PC-9 (cell line): ENCODE data around the gene TULP4. TPM values are rescaled to one million over a fixed set of nuclear protein-coding genes. Genes with fewer than 3 reads are reported as not detected.

ENCODE experiments used
- BruUV-seq: library from RNA; stranded (reverse); fragments of 400-500 nt; replicated peaks from 2 replicates; lab custom pipeline; 2021; lab: Mats Ljungman, UMichigan
- CTCF ChIA-PET: fragments of 300-600 bp; sonication (Branson Sonifier 250); formaldehyde crosslinking; loops from one replicate; lab custom pipeline; 2022; ENCODE audit warnings: antibody characterized with exemption; lab: Charles Lee
- POLR2A ChIA-PET: fragments of 300-600 bp; sonication (Branson Sonifier 250); formaldehyde crosslinking; loops from one replicate; lab custom pipeline; 2022; ENCODE audit warnings: antibody characterized with exemption; ENCODE audit not compliant: unreplicated experiment; lab: Charles Lee
- DNase-seq, 2 experiments: peaks; one replicate each; pipeline versions ENCODE4 v3.0.0 to v3.0.0-alpha.2; 2015 to 2022; ENCODE audit warnings: mixed read lengths in 1 of 2
- H2AFZ ChIP-seq: fragments of 200-600 bp; sonication (generic); 2 replicates; pipeline ENCODE4 v1.8.1; 2017; ENCODE audit warnings: antibody characterized with exemption
- H3F3A ChIP-seq: fragments of 200-600 bp; sonication (generic); 2 replicates; pipeline ENCODE4 v1.8.1; 2017; ENCODE audit warnings: antibody characterized with exemption, mild to moderate bottlenecking, low read depth; ENCODE audit not compliant: insufficient read depth
- H3K27ac ChIP-seq: fragments of 200-600 bp; sonication (generic); 2 replicates; pipeline ENCODE4 v1.6.1; 2016; ENCODE audit warnings: mixed run types
- H3K27me3 ChIP-seq: fragments of 200-600 bp; sonication (generic); 2 replicates; pipeline ENCODE4 v1.6.1; 2016; ENCODE audit warnings: low read depth, mixed run types; ENCODE audit not compliant: insufficient read depth
- H3K36me3 ChIP-seq: fragments of 200-600 bp; sonication (generic); 2 replicates; pipeline ENCODE4 v1.6.1; 2016; ENCODE audit warnings: low read depth, mixed run types
- H3K4me1 ChIP-seq: fragments of 200-600 bp; sonication (generic); replicated peaks from 2 replicates; pipeline ENCODE4 v1.6.1; 2016; ENCODE audit warnings: mixed run types; ENCODE audit not compliant: insufficient read depth
- H3K4me2 ChIP-seq: fragments of 200-600 bp; sonication (generic); 2 replicates; pipeline ENCODE4 v1.6.1; 2017; ENCODE audit warnings: mixed run types
- H3K4me3 ChIP-seq: fragments of 200-600 bp; sonication (generic); 2 replicates; pipeline ENCODE4 v1.6.1; 2016; ENCODE audit warnings: mixed run types
- H3K79me2 ChIP-seq: fragments of 200-600 bp; sonication (generic); 2 replicates; pipeline ENCODE4 v1.6.1; 2017; ENCODE audit warnings: low read depth, mixed run types
- H3K9me2 ChIP-seq: fragments of 200-600 bp; sonication (generic); 2 replicates; pipeline ENCODE4 v1.8.1; 2017; ENCODE audit warnings: mild to moderate bottlenecking; ENCODE audit not compliant: insufficient read depth
- H3K9me3 ChIP-seq: fragments of 200-600 bp; sonication (generic); 2 replicates; pipeline ENCODE4 v1.8.1; 2016; ENCODE audit warnings: low read depth; ENCODE audit not compliant: insufficient read depth
- H4K20me1 ChIP-seq: fragments of 200-600 bp; sonication (generic); 2 replicates; pipeline ENCODE4 v1.8.1; 2017; ENCODE audit not compliant: insufficient read depth
- EZH2 ChIP-seq: fragments of 200-600 bp; sonication (generic); IDR thresholded peaks from 2 replicates; pipeline ENCODE4 v1.8.0; 2017; ENCODE audit warnings: antibody characterized with exemption, low read depth
- intact Hi-C: fragments of 100-400 bp; cut with micrococcal nuclease; formaldehyde crosslinking; loops from one replicate; pipeline ENCODE4 v1.10.0; 2022; ENCODE audit not compliant: unreplicated experiment
- total RNA-seq: library from RNA; stranded (reverse); gene quantifications from 2 replicates; pipeline ENCODE4 v1.2.3, GENCODE V29; 2021
- TF ChIP-seq, protein P1 (sequence below): fragments of 200-600 bp; sonication (generic); conservative IDR thresholded peaks from 2 replicates; pipeline ENCODE4 v1.6.1; 2017; ENCODE audit warnings: mixed run types, antibody characterized with exemption, mild to moderate bottlenecking, moderate library complexity

The TULP4 gene
- total RNA-seq, 1 experiment from 2014 or later = 34.0 TPM

DNA sequence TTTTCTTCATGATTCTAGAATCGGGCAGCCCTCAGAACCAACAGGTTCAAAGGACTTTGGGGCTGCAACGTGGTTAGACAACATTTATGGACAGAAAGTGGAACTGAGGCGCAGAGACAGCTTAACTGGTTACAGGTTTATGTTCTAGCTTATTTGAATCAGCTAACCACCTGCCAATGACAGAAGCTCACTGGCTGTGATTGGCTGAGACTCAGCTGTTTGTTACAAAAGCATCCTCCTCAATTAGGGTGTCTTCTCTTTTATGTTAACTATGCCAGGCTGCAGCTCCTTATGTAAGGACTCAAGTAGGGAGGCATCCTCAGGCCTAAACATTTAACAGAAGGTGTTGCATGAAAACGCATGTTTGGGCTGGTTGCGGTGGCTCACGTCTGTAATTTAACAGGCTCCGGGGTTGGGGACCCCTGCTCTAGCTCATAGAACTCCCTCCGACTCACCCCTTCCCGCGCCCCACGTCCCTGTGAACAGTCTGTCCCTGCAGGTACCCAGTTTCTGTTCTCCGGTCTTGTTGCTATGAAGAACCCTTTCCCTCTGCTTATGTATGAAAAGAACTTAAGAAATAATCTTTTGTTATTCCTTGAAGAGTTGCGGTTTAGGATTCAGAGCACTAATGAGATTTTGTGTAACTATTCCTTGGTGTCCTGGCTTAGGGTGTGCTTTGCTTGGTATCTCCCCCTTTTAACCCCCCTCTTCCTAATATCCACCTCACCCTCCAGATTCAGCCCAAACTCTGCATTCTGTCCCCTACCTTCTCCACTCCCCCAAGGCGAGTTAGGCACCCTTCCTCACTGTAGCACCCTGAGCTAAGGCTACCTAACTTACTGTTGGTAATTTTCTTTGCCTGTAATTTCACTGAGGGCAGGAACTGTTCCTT lies 246.4 kb downstream of the TULP4 start:
- no peak for DNase-seq
- Histone ChIP-seq H3K27ac (no peak overlapping the region), H3F3A (peaks cover 11% of the 10 kb centered on the region; the same call in 1 of the 2 replicates), H3K36me3 (no peaks in the 10 kb centered on the region), H2AFZ (no peak overlapping the region), H4K20me1 (peaks cover 11% of the 10 kb centered on the region), H3K79me2 (peaks cover 36% of the 10 kb centered on the region), H3K4me1 (peaks cover 29% of the 10 kb centered on the region), H3K4me3 (peak overlapping the region; percentile 86; the same call in 1 of the 2 replicates), H3K9me2 (no peaks in the 10 kb centered on the region; the same call in 1 of the 2 replicates), H3K9me3 (no peaks in the 10 kb centered on the region), H3K4me2 (peak overlapping the region; percentile 77), H3K27me3 (no peaks in the 10 kb centered on the region)
- POLR2A ChIA-PET = no interaction called here
- TF ChIP-seq, protein P1, sequence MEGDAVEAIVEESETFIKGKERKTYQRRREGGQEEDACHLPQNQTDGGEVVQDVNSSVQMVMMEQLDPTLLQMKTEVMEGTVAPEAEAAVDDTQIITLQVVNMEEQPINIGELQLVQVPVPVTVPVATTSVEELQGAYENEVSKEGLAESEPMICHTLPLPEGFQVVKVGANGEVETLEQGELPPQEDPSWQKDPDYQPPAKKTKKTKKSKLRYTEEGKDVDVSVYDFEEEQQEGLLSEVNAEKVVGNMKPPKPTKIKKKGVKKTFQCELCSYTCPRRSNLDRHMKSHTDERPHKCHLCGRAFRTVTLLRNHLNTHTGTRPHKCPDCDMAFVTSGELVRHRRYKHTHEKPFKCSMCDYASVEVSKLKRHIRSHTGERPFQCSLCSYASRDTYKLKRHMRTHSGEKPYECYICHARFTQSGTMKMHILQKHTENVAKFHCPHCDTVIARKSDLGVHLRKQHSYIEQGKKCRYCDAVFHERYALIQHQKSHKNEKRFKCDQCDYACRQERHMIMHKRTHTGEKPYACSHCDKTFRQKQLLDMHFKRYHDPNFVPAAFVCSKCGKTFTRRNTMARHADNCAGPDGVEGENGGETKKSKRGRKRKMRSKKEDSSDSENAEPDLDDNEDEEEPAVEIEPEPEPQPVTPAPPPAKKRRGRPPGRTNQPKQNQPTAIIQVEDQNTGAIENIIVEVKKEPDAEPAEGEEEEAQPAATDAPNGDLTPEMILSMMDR = no peak
- no peak for TF ChIP-seq EZH2
- intact Hi-C loops = no loop called here
- CTCF ChIA-PET = no interaction called here
- BruUV-seq = no TSS peak

DNA sequence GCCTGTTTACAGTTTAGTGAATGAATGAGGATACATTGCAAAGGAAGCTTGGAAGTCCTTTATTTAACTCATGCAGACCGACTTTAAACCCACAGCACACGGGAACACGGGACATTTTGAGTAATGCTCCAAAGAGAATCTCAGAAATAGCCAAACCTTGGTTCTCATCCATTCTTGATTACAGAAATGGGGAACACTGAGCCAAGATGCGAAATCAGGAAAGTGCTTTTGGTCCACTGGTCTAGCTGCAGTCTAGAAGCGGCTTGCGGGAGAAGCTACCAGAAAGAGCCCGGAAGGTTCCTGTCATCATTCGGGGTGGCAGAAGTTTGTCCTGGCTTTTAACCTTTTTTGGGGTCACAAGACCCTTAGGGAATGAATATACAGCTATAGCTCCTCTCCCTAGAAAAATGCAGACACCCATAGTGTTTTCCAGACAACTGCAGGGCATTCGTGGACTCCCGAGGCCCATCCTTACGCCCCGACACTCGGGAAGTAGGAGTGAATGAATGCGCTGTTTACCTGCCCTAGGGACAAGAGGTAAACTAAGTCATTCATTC lies 247.2 kb downstream of the TULP4 start:
- BruUV-seq = TSS peak; percentile 94
- H3K4me3 ChIP-seq = peak overlapping the region; percentile 86; the same call in 1 of the 2 replicates
- 0 out of 2 replicates have a peak, but pooled peaks cover 3% of the 10 kb centered on the region for H3K36me3 ChIP-seq
- peaks cover 18% of the 10 kb centered on the region for H4K20me1 ChIP-seq
- H3F3A ChIP-seq = peaks cover 16% of the 10 kb centered on the region; the same call in 1 of the 2 replicates
- DNase-seq = no peak
- H3K9me3 ChIP-seq = no peaks in the 10 kb centered on the region
- no peaks in the 10 kb centered on the region for H3K27me3 ChIP-seq
- H2AFZ ChIP-seq = peak overlapping the region; percentile 98
- H3K27ac ChIP-seq = peak overlapping the region; percentile 71
- H3K4me1 ChIP-seq = peaks cover 35% of the 10 kb centered on the region
- TF ChIP-seq, protein P1 = no peak
- TF ChIP-seq EZH2 = no peak
- POLR2A ChIA-PET = no interaction called here
- H3K4me2 ChIP-seq = peak overlapping the region; percentile 77
- peaks cover 43% of the 10 kb centered on the region for H3K79me2 ChIP-seq
- no peaks in the 10 kb centered on the region; the same call in 1 of the 2 replicates for H3K9me2 ChIP-seq
- intact Hi-C loops = no loop called here
- CTCF ChIA-PET = no interaction called here
